SKM-1 treated with dmso at 0.1 percent for 144 hours (cell line): Measurements from ENCODE around the gene AMMECR1.

Experiments
- DNase-seq: peaks from one replicate; lab custom pipeline; 2025; ENCODE audit not compliant: unreplicated experiment; lab: John Stamatoyannopoulos, UW

Gene AMMECR1

GRCh38 chrX:110311437-110312230 lies 6.3 kb downstream of the AMMECR1 start:
- no peak for DNase-seq

- DNase-seq = no peak
Measured at GRCh38 chrX:110310896-110311295, 7.0 kb downstream of the AMMECR1 start.

GRCh38 chrX:110310000-110310790 lies 7.7 kb downstream of the AMMECR1 start:
- no peak for DNase-seq

- no peak for DNase-seq
Measured at GRCh38 chrX:110308220-110308619, 9.7 kb downstream of the AMMECR1 start.

- no peak for DNase-seq
Measured at GRCh38 chrX:110304884-110305283, 13.0 kb downstream of the AMMECR1 start.

- DNase-seq = no peak
Measured at GRCh38 chrX:110304371-110304770, 13.5 kb downstream of the AMMECR1 start.

- no peak for DNase-seq
Measured at GRCh38 chrX:110302975-110303374, 14.9 kb downstream of the AMMECR1 start.

GRCh38 chrX:110301194-110301593 lies 16.7 kb downstream of the AMMECR1 start:
- no peak for DNase-seq

GRCh38 chrX:110294087-110294486 lies 23.8 kb downstream of the AMMECR1 start:
- no peak for DNase-seq

- no peak for DNase-seq
Measured at GRCh38 chrX:110293658-110294057, 24.2 kb downstream of the AMMECR1 start.

GRCh38 chrX:110287605-110288004 lies 30.3 kb downstream of the AMMECR1 start:
- DNase-seq = no peak

GRCh38 chrX:110286106-110286505 lies 31.8 kb downstream of the AMMECR1 start:
- no peak for DNase-seq

GRCh38 chrX:110284159-110284558 lies 33.7 kb downstream of the AMMECR1 start:
- DNase-seq = no peak

- no peak for DNase-seq
Measured at GRCh38 chrX:110282922-110283321, 35.0 kb downstream of the AMMECR1 start.

GRCh38 chrX:110281377-110281776 lies 36.5 kb downstream of the AMMECR1 start:
- no peak for DNase-seq

- DNase-seq = no peak
Measured at GRCh38 chrX:110280954-110281353, 36.9 kb downstream of the AMMECR1 start.

- no peak for DNase-seq
Measured at GRCh38 chrX:110277609-110278008, 40.3 kb downstream of the AMMECR1 start.

- DNase-seq = no peak
Measured at GRCh38 chrX:110276778-110277177, 41.1 kb downstream of the AMMECR1 start.

GRCh38 chrX:110268886-110269285 lies 49.0 kb downstream of the AMMECR1 start:
- DNase-seq = no peak

GRCh38 chrX:110268395-110268794 lies 49.5 kb downstream of the AMMECR1 start:
- DNase-seq = no peak

- DNase-seq = no peak
Measured at GRCh38 chrX:110267874-110268273, 50.0 kb downstream of the AMMECR1 start.

GRCh38 chrX:110265661-110266060 lies 52.2 kb downstream of the AMMECR1 start:
- no peak for DNase-seq
